Body of pancreas (tissue), 4 donors: ENCODE data around the gene NXF1.

Experiments used
- CTCF ChIP-seq, 7 experiments: fragments of 450-650 bp in 4 of 7; fragments of 200-600 bp in 3 of 7; sonication (generic) in 3 of 7; IDR thresholded peaks; one replicate each; pipeline ENCODE4 v1.5.1; 2016 to 2019; ENCODE audit warnings: antibody characterized with exemption in 7 of 7
- POLR2A ChIP-seq, 3 donors: fragments of 450-650 bp; IDR thresholded peaks; one replicate each; pipeline ENCODE4 v1.6.1; 2016; ENCODE audit warnings: antibody characterized with exemption in 3 of 3, mild to moderate bottlenecking in 2 of 3

- TF ChIP-seq CTCF (IDR thresholded peaks at IDR 0.05): no peak
- no peak for TF ChIP-seq POLR2A (IDR thresholded peaks at IDR 0.05)
Observed at GRCh38 chr11:62851807-62852522, 46.7 kb upstream of the NXF1 start.
